Hepatic stellate cell (primary cell): ENCODE results near the gene MYH7.
"Not testable (repeated sequence)": the region's sequence is repeated elsewhere in the genome, so short reads cannot be mapped to it uniquely, and the experiment has no call there.

Source experiments
- DNase-seq: peaks from one replicate; pipeline ENCODE4 v3.0.0; 2011; ENCODE audit warnings: low spot score

Gene MYH7

DNA sequence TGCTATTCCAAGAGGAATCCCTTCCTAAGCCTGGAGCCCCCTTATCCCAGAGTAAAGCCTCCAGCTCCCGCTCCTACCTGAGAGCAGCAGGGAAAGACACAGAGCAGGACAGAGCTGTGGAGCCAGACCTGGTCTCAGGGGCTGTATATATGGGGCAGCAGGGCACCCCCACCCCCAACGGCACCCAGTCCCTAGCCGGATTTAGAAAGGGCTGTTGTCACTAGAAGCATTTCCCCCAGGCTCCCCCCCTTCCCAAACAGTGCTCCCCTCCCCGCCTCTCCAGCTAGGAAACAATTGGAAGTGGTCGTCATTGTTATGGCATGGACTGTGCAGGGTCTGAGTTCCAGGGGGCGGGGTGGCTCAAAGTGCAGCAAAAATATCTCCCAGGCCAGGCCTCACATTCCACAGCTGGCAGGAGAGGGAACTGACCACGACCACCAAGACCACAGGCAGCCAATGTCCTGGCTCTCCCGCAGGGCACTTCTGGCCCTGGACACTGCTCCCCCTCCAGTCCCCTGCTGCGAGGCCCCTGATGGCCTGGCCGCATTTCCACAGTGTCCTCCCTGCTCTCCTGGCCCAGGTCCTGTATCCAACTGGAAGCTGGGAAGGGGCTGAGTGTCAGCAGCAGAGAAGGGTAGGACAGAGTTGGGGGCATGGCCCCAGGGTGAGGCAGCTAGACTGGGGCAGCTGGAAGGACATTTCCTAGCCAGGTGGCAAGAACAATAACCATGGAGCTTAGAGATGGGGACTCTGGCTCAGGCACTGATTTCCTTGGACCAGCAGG, at the start of gene MYH7:
Gene MYH7 (minus strand): TSS at position 118 of the 784 bp plus-strand sequence. CDS start 1,928 bp downstream, outside the sequence.
- no peak for DNase-seq

DNA sequence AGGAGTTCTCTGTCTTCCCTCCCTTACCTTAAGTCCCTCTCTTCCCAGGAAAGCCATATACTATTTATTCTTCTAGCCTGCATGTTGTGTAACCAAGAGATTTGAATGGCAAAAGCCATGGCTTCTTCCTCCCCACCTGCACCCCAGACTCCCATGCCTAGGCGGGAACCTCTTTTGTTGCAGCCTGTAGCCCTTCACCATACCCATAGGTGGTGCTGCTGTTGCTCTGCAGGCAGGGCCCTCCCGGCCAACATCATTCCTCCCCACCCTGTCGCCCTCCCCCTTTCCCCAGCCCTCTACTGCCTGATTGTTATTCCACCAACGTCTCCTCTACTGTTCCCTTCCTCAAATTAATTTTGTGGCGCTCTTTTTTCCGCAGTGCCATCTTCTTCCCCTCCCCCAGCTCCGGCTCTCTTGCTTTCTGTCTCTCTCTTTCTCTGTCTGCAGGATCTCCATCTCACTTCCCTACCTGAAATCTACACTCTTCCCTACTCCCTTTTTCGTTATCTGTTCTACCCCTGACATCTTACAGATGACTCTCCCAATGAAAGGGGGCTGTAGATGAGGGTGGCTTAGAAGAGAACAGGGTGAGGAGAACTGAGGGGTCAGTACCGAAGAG, 47.9 kb upstream of the MYH7 start:
- peak; percentile 15 for DNase-seq

DNA sequence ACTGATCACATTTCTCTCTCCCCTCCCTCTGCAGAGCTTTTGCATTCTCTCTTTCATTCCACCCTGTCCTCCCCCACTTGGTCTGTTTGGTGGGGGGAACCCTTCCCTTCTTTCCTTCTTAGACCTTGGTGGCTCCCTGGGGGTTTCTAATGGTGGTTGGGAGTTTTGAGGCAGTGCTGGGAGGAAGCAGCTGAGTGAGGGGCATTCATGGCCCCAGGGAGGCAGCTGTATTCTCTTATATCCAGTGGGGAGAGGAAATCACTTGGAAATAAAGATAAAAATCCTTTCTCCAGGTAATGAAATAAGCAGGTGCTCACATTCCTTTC, 47.3 kb upstream of the MYH7 start:
- DNase-seq = no peak

DNA sequence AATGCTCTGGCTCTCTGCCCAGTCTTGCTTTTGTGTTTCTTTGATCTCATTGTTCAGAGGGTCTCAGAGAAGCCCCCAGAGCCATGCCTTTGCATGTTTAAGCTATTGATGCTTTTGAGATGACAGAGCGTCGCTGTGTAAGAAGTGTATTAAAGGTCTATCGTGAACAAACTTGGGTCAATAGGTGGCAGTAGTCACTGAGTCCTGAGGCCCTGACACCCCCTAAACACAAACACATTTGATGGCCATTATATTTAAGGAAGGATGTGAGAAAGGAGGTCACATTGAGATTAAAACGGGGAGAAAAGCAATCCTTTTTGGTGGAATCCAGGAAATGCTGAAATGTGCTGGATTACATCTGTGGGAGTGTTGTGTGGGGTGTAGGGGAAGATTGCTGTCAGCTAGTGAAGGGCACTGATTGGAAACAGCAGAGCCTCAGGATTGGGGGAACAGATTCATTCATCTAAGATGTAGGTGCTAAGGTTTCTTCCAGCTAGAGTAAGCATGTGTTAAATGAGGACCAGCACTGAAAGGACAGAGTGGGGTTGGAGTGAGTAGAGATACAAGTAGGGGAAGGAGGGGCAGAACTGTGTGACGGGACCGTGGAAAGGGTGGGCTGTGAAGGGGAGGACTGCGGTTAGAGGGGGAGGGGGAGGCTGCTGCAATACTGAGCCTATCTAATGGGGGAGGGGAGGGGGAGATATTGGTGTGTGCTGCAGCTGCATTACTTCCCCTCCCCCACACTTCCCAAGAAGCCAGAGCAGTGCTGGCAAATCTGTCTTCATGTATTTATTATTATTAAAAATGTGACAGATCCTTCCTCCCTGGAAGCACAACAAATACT, 46.7 kb upstream of the MYH7 start:
- DNase-seq = no peak

DNA sequence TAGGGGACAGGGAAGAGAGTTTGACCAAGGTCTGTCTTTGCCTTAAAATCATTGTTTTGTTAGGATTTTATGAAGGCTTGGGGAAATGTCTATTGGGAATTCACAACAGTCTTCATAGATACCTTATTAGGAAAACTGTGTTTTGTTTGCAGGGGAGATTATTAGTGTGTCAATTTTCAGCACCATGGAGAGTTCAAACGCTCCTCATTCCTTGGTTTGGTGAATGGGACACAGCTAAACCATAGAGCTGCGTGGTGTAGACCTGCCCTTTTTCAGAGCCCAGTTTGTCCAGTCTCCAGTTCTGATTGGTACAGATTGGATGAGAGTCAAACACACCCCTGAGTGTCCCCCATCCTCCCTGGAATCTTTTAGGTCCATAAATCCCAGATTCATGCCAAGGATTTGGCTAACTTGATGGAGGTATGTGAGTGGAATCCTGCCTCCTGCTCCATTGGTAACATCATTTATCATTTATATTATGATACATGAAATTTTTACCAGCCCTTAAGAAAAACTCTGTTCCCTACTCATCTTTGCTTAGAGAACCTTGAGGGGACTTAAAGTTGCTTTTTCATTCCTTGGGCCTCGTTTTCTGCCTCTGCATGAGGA, 46.0 kb upstream of the MYH7 start:
- no peak for DNase-seq

DNA sequence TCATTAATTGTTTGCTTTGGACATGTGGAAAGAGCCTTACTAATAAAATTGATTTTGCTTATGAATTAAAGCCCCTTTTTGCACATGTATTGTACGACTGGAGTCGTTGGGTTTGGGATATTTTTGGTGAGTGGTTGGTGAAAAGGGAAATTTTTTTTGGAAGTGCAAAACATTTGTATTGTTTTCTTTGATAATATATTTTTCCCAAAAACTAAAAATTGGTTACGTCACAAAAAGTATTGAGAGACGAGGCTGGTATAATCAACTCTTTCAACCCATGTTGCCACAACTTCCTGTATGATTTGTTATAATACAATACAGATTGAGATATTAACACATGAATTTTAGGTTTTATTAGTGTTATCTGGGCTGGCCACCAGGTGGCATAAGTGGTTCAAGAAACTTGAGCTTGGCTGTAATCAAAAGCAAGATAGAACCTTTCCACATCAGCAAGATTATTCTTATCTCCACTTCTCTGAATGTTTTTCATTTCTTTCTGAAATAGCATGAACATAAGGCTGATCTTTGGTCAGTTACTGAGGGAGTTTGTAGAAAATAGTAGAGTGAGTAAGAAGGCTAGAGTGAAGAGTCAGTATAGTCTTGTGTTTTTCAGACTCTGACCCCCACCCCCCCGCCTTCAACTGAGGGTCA, 42.8 kb upstream of the MYH7 start:
- DNase-seq = peak; percentile 38

DNA sequence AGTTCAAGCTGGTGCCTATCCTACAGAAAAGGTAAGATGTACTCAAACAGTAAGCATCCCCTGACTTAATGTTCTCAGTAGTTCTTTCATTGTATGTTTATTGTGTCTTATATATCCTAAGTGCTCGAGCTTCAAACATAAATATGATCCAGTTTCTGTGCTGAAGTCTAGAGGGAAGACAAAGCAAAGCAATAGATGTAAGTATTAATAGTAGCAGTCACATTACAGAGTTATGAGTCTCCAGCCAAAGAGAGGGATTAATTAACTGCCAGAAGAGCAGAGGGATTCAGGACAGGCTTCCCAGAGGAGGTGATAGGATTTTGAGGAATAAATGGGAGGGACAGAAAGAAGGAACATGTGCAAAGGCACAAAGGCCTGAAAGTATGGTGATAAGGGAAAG, 35.5 kb upstream of the MYH7 start:
- no peak for DNase-seq

DNA sequence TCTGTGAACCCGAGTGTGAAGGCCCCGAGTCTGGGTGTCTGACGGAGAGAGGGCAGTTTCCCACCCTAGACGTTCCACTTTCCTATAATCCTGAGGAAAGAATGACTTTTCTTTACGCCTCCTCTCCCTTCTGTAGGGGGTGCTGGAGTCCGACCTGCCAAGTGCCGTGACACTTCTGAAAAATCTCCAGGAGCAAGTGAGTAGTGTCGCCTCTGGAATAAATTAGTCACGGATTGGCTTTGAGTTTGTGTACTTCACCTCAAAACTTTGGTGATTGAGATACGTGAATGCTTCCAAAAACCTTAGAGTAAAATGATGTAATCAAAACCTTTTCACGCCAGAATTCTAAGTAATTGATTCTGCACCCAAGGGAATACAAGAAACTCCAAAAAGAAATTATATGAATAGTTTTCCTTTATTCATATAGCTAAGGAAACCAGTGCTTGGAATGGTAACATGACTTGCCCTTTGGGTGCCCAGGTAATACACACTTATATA, 34.5 kb upstream of the MYH7 start:
- DNase-seq = no peak

DNA sequence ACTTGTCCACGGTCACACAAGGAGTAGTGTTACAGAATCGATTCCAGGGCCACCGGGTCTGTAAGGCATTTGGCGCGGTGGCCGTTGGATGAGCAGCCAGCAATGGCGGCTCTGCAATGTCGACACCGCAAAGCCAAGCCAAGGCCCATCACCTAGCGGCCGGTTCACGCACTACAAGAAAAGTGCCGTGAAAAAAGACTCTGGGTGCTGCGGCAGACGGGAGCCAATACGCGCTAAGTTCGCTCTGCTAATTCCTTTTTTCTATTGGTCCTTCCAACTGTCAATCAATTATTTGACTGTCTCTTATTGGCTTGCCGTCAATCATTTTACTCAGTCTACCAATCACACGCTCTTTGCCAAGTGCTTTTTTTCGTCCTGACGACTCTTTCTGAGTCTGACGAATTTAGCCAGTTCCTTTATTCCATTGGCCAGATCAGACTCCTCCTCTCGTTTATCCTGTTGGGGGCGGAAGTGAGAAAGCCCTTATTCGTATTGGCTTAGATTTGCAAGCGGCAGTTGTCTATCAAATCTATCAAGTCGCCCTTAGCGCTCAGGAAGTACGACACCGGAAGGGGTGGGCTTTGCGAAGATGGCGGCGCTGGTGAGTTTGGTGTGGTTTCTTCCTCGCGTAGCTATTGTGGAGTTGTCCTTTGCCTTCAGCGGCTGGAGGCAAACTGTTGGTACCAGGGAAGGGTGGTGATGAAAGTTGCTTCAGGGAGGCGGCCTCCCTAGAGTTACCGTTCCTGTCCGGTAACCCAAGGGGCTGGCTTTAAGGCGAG, 33.9 kb upstream of the MYH7 start, which contains the start of gene NGDN:
Gene NGDN (plus strand): TSS at position 577 of the 779 bp plus-strand sequence. CDS start 13 bp downstream, at position 590.
- peak; percentile 96 for DNase-seq

DNA sequence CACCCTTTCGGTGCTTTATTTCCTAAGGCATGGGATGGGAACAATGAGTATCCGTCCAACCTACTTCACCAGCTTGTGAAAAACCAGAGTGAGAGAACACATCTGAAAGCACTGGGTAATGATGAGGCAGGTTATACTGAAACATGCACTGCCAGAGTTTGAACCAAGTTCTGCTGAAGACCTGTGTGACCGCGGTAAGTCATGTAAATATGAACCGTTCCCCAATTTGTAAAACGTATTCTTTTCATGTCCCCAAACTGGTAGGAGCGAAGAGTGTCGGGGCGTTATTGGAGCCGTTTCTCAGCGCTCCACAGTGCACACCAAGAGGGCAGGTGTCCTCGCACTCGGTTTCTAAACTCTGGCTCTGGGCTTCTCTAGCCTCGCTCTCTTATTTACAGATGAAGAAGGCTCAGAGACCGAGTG, 33.3 kb upstream of the MYH7 start:
- DNase-seq = no peak

DNA sequence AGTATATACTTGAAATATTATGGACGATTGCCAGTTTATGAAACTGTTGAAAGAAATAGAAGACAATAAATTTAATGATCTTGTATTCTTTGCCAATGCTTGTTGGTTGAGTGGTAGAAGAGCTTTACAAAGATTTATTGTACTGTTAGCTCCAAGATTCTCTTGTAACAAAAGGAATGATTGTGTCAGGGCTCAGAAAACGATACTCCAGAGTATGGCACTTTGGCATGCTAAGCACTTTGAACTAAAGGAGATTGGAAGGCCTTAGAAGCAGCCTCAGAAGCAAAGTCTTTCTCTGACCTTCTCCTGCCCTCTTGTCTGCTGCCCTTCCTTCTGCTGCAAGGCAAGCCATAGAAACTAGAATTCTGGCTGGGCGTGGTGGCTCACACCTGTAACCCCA, 29.8 kb upstream of the MYH7 start:
- no peak for DNase-seq

DNA sequence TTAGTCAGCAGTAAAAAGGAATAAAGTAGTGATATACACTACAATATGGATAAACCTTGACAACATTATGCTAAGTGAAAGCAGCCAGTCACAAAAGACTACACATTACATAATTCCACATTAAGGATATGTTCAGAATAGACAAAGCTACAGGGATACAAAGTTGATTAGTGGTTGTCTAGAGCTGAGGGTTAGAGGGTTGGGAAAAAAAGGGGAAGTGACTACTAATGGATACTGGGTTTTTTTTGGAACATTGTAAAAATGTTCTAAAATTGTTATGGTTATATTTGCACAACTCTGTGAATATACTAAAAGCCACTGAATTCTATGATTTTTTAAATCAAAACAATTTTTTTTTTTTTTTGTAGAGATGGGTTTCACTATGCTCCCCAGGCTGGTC, 29.2 kb upstream of the MYH7 start:
- DNase-seq = no peak

DNA sequence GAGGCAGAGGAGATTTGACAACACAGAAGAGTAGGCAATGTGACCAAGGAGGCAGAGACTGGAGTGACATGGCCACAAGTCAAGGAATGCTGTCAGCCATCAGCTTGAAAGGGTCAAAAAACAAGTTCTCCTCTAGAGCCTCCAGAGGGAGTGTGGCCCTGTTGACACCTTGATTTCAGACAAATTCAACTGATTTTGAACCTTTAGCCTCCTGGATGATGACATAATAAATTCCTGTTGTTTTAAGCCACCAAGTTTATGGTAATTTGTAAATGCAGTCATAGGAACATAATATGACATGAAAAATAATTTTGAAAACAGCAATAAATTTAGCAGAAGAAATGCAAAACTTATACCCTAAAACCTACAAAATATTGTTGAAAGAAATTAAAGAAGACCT, 25.5 kb upstream of the MYH7 start:
- DNase-seq = no peak

DNA sequence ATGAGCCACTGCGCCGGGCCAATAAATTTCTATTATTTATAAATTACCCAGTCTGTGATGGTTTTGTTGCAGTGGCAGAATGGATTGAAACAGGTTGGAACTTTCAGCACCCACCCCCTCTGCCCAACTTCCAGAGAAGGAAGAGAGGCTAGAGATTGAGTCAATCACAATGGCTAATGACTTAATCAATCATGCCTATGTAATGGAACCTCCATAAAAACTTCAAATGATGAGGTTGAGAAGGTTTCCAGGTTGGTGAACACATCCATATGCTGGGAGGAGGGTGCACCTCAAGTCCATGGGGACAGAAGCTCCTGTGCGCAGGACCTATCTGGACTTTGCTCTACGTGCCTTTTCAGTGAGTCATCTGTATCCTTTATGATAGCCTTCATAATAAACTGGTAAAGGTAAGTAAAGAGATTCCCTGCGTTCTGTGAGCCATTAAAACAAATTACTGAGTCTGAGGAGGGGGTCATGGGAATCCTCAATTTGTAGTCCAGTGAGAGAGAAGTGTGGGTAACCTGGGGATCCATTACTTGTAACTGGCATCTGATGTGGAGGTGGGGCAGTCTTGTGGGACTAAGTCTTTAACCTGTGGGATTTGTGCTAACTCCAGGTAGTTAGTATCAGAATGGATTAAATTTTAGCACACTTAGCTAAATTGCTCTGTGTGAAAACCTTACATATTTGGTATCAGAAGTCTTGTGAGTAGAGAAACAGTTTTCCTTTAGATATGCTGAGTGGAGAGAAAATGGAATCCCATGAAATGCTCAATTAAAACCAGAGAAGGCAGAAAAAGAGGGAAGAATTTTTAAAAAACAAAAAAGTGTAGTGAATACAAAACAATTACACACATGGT, 22.4 kb upstream of the MYH7 start:
- DNase-seq = no peak

DNA sequence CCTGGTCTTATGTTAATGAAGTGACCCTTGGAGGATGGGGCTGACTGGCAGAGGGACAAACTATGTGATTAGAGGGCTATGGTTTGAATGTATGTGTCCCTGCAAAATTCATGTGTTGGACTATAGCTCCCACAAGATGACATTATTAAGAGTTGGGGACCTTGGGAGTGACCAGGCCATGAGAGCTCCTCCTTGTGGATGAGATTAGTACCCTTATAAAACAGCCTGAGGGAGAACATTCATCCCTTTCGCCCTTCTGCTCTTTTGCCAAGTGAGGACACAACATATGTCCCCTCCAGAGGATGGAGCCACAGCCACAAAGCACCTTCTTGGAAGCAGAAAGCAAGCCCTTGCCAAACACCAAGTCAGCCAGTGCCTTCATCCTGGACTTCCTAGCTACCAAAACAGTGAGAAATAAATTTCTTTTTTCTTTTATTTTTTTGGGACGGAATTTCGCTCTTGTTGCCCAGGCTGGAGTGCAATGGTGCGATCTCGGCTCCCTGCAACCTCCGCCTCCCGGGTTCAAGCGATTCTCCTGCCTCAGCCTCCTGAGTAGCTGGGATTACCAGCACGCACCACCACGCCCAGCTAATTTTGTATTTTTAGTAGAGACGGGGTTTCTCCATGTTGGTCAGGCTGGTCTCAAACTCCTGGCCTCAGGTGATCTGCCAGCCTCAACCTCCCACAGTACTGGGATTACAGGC, 21.6 kb upstream of the MYH7 start:
- not testable (repeated sequence) for DNase-seq

DNA sequence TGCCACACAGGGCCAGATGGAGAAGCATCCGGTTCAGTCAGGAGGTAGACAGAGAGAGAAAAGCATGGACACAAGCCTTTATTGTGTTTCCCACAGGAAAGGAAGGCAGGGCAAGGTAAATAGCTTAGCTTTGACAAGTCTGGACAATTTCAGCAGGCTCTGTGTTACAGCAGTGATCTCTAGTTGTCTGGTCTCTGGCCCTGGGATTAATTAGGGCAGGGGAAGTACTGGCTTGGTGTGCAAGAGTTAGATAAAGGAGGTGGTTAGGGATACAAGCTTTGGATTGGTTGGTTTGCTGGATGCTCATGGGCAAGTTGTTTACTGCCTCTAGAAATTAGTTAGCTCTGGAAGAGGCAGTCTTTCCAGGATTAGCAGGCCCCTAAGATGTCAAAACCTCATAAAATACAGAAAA, 19.0 kb upstream of the MYH7 start:
- DNase-seq = no peak

DNA sequence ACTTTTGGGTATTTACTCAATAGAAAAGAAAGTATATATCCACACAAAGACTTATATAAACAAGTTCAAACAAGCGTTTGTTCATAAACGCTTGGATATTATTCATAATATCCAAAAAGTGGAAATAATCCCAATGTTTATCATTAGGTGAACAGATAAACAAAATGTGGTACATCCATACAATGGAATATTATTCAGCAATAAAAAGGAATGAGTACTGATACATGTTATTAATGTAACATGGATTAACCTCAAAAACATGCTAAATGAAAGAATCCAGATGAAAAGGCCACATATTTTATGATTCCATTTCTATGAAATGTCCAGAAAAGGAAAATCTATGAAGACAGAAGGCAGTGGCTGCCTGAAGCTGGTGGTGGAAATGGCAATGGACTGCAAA, 16.8 kb upstream of the MYH7 start:
- DNase-seq = no peak

DNA sequence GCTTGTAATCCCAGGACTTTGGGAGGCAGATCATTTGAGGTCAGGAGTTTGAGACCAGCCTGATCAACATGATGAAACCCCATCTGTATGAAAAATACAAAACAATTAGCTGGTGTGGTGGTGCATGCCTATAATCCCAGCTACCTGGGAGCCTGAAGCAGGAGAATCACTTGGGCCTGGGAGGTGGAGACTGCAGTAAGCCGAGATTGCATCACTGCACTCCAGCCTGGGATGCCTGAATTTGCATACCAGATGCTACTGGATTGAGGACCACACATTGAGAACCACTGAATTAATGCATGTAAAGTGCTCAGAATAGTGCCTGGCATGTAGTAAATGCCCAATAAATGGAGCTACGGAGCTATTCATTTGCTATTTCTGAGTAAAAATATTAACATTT, 14.9 kb upstream of the MYH7 start:
- no peak for DNase-seq

DNA sequence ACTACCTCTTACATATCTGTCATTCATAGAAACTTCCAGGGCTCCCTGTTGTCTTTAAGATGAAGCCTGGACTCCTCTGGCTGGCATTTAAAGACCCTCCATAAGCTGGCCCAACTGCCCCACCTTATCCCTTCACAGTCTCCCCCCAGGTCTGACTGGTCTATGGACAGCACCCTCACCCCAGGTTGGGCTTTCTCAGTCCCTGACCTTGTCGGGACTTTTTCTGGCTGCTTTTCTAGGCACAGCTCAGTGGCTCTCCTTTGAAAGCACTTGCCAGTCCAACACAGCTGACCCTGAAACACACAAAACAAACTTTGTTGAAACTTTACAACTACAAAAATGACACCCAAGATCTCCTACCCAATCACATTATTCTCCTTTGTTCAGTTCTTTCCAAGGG, 13.9 kb upstream of the MYH7 start:
- DNase-seq = no peak
